Karpas-422 (cell line): Measurements from ENCODE around the gene CAPS2. TPM values are rescaled to one million over a fixed set of nuclear protein-coding genes. Genes with fewer than 3 reads are reported as not detected.

Experiments used
- DNase-seq: peaks from one replicate; pipeline ENCODE4 v3.0.0-alpha.2; 2015
- H2AFZ ChIP-seq: fragments of 200-600 bp; sonication (generic); 2 replicates; pipeline ENCODE4 v1.6.1; 2014; ENCODE audit warnings: antibody characterized with exemption, low read length, mixed read lengths
- H3K27ac ChIP-seq: fragments of 200-600 bp; sonication (generic); 2 replicates; pipeline ENCODE4 v1.5.1; 2014; ENCODE audit warnings: mild to moderate bottlenecking, low read length, moderate library complexity
- H3K27me3 ChIP-seq: fragments of 200-600 bp; sonication (generic); 2 replicates; pipeline ENCODE4 v1.6.1; 2014; ENCODE audit warnings: low read length, mixed read lengths
- H3K36me3 ChIP-seq: fragments of 200-600 bp; sonication (generic); 2 replicates; pipeline ENCODE4 v1.6.1; 2014; ENCODE audit warnings: low read length, mixed read lengths; ENCODE audit not compliant: insufficient read depth
- H3K4me1 ChIP-seq: fragments of 200-600 bp; sonication (generic); 2 replicates; pipeline ENCODE4 v1.6.1; 2014; ENCODE audit warnings: mild to moderate bottlenecking, low read length, mixed read lengths
- H3K4me2 ChIP-seq: fragments of 200-600 bp; sonication (generic); 2 replicates; pipeline ENCODE4 v1.6.1; 2014; ENCODE audit warnings: low read length, low read depth, mild to moderate bottlenecking; ENCODE audit not compliant: poor library complexity, severe bottlenecking
- H3K4me3 ChIP-seq: fragments of 200-600 bp; sonication (generic); 2 replicates; pipeline ENCODE4 v1.5.1; 2014; ENCODE audit warnings: mild to moderate bottlenecking, antibody characterized with exemption, low read length, mixed read lengths
- H3K79me2 ChIP-seq: fragments of 200-600 bp; sonication (generic); 2 replicates; pipeline ENCODE4 v1.6.1; 2014; ENCODE audit warnings: mild to moderate bottlenecking, low read length, mixed read lengths
- H3K9ac ChIP-seq: fragments of 200-600 bp; sonication (generic); 2 replicates; pipeline ENCODE4 v1.6.0; 2014; ENCODE audit warnings: low read length
- H3K9me2 ChIP-seq: fragments of 200-600 bp; sonication (generic), shearing (Covaris generic); replicated peaks from 2 replicates; pipeline ENCODE4 v1.6.0; 2014; ENCODE audit warnings: mild to moderate bottlenecking, low read length, moderate library complexity; ENCODE audit not compliant: insufficient read depth
- H3K9me3 ChIP-seq: fragments of 300-700, 200-600 bp; sonication (generic); 2 replicates; pipeline ENCODE4 v1.6.1; 2014; ENCODE audit warnings: low read length, mixed read lengths
- H4K20me1 ChIP-seq: fragments of 200-600 bp; sonication (generic); 2 replicates; pipeline ENCODE4 v1.6.1; 2014; ENCODE audit warnings: mild to moderate bottlenecking, antibody characterized with exemption, low read length, low read depth; ENCODE audit not compliant: insufficient read depth
- total RNA-seq: library from RNA; depleted of rRNA; stranded (reverse); fragments of >200 nt; shearing (Covaris generic); gene quantifications from 2 replicates; pipeline ENCODE4 v1.2.3, GENCODE V29; 2014; ENCODE audit warnings: low replicate concordance

CAPS2 gene
- total RNA-seq, 1 experiment from 2014 or later: 50.2 TPM

DNA sequence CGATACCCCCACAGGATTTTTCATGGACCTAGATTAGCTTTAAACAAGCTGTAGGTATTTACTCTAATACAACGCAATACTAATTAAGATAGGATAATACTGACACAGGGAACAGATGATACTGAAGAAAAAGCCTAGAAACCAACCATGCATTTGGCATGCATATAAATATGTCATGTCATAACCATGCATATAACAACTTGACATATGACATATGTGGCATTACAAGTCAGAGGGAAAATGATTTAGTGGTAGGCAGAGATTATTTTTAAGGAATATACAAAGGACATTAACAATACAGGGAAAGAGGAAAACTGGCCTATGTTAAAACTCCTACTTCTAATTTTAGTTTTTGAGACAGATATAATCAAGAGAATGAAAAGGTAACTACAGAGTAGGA is 27.9 kb downstream of the CAPS2 start:
- no peak overlapping the region for H3K27ac ChIP-seq
- no peaks in the 10 kb centered on the region for H3K27me3 ChIP-seq
- H2AFZ ChIP-seq: no peak overlapping the region
- H3K4me2 ChIP-seq: no peak overlapping the region
- H3K9ac ChIP-seq: no peak overlapping the region
- H3K79me2 ChIP-seq: no peaks in the 10 kb centered on the region
- no peak for DNase-seq
- H3K9me2 ChIP-seq: no peaks in the 10 kb centered on the region; the same call in 1 of the 2 replicates
- H3K36me3 ChIP-seq: no peaks in the 10 kb centered on the region
- no peaks in the 10 kb centered on the region for H3K9me3 ChIP-seq
- H4K20me1 ChIP-seq: no peaks in the 10 kb centered on the region
- H3K4me3 ChIP-seq: no peak overlapping the region
- no peaks in the 10 kb centered on the region for H3K4me1 ChIP-seq

DNA sequence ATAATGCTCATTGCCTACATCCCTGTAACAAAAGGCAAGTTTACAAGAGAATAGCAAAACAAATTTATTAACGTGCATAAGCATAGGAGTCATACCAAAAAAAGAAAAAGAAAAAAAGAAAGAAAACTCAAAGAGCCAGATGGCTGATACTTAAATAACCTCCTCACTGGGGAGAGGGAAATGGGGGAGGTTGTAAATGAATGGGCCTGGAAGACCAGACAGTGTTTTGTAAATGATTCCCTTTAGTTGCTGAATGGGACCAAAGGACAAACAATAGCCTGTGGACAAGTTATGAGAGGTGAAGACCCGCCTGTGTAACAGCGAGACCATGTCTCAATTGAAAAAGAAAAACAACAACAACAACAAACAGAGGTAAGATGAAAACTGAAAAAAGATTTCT is 35.3 kb downstream of the CAPS2 start:
- Histone ChIP-seq H3K4me3 (no peak overlapping the region), H3K27me3 (no peaks in the 10 kb centered on the region), H3K4me1 (no peaks in the 10 kb centered on the region), H3K9me2 (no peaks in the 10 kb centered on the region), H3K27ac (no peak overlapping the region), H3K79me2 (no peaks in the 10 kb centered on the region), H3K9ac (no peak overlapping the region), H3K36me3 (no peaks in the 10 kb centered on the region), H2AFZ (no peak overlapping the region), H3K9me3 (no peaks in the 10 kb centered on the region), H3K4me2 (no peak overlapping the region), H4K20me1 (no peaks in the 10 kb centered on the region)
- DNase-seq: no peak

DNA sequence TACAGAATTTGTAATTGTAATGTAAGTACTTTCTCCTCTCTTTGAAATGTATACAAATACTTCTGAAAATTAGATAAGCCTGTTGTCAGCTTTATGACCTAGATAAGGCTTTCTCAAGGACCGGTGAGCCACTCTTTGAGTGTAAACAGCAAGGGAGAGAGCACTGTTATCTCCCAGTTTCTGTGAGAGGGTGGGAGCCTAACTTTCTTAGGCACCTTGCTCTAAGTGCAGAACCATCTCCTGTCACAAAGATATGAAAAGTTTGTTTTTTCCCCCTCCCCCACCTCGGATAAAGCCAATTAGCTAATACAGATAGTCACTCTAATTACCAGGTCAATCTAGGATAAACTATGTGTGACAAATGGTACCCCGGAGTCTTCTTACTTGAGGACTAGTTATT is 35.8 kb downstream of the CAPS2 start:
- H2AFZ ChIP-seq: no peak overlapping the region
- H3K27ac ChIP-seq: no peak overlapping the region
- no peaks in the 10 kb centered on the region for H3K4me1 ChIP-seq
- no peaks in the 10 kb centered on the region for H3K9me3 ChIP-seq
- H3K9ac ChIP-seq: no peak overlapping the region
- no peak overlapping the region for H3K4me3 ChIP-seq
- no peaks in the 10 kb centered on the region for H4K20me1 ChIP-seq
- no peaks in the 10 kb centered on the region for H3K36me3 ChIP-seq
- no peaks in the 10 kb centered on the region for H3K79me2 ChIP-seq
- no peak for DNase-seq
- no peaks in the 10 kb centered on the region for H3K27me3 ChIP-seq
- H3K9me2 ChIP-seq: no peaks in the 10 kb centered on the region
- no peak overlapping the region for H3K4me2 ChIP-seq

DNA sequence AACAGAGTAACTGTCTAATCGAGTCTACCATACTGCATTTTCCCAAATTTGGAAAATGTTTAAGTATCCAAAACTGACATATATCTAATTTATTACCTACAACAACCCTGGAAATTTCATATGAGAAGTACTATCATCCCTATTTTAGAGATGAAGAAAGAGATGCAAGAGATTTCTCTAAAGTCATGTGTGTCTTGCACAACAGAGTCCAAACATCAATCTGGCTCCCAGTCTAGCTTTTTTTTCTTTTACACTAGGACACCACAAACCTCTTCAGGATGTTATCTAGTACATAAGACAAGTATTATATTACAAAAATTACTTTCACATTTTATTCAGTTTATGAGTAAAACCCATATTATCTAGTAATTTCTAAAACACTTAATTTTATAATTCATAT is 39.1 kb downstream of the CAPS2 start:
- no peak overlapping the region for H3K9ac ChIP-seq
- DNase-seq: no peak
- no peaks in the 10 kb centered on the region for H3K27me3 ChIP-seq
- no peaks in the 10 kb centered on the region for H4K20me1 ChIP-seq
- no peak overlapping the region for H2AFZ ChIP-seq
- no peaks in the 10 kb centered on the region for H3K79me2 ChIP-seq
- no peak overlapping the region for H3K4me3 ChIP-seq
- no peaks in the 10 kb centered on the region for H3K36me3 ChIP-seq
- no peaks in the 10 kb centered on the region for H3K9me2 ChIP-seq
- H3K4me1 ChIP-seq: no peaks in the 10 kb centered on the region
- no peak overlapping the region for H3K27ac ChIP-seq
- no peaks in the 10 kb centered on the region for H3K9me3 ChIP-seq
- no peak overlapping the region for H3K4me2 ChIP-seq

DNA sequence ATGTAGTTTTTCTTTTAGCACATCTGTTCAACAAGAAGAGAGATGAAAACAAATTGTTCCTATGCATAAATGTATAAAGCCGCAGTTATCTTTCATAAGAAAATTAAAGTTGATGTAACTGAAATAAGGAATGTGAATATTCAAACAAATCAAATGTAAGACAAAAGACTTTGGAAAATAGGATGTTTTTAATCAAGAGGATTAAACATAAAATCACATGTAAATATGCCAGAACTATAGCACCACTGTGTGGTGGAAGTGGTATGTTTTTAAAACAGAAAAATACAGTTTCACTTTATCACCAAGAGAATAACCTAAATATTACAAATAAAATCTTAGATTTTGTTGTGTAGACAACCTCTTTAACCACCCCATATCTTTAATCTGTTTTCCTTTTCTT is 40.4 kb downstream of the CAPS2 start:
- Histone ChIP-seq H3K27me3 (no peaks in the 10 kb centered on the region), H3K9ac (no peak overlapping the region), H3K36me3 (no peaks in the 10 kb centered on the region), H3K4me2 (no peak overlapping the region), H3K4me1 (no peaks in the 10 kb centered on the region), H3K4me3 (no peak overlapping the region), H3K27ac (no peak overlapping the region), H2AFZ (no peak overlapping the region), H4K20me1 (no peaks in the 10 kb centered on the region), H3K9me3 (no peaks in the 10 kb centered on the region), H3K79me2 (no peaks in the 10 kb centered on the region), H3K9me2 (no peaks in the 10 kb centered on the region)
- DNase-seq: peak; percentile 50

DNA sequence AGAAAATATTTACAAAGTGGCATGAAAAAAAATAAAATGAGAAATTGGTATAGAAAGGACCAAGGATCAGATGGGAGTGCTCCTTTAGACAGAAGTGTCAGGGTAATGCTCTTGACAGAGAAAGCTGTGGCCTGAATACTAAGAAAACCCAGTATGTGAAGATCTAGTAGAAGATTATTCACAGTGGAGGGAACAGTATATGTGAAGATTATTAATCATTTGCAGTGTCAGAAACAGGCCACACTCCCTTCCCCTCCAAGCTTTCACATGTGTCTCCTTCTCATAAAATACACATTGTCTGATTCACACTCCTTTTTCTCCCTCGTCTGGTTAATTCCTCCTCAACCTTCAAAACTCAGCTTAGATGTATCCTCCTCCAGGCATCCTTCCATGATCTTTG is 41.3 kb downstream of the CAPS2 start:
- Histone ChIP-seq H3K9me3 (no peaks in the 10 kb centered on the region), H3K27ac (no peak overlapping the region), H4K20me1 (no peaks in the 10 kb centered on the region), H3K27me3 (no peaks in the 10 kb centered on the region), H3K4me3 (no peak overlapping the region), H3K4me1 (no peaks in the 10 kb centered on the region), H3K9ac (no peak overlapping the region), H3K4me2 (no peak overlapping the region), H3K79me2 (no peaks in the 10 kb centered on the region), H3K36me3 (no peaks in the 10 kb centered on the region), H2AFZ (no peak overlapping the region), H3K9me2 (no peaks in the 10 kb centered on the region)
- no peak for DNase-seq

DNA sequence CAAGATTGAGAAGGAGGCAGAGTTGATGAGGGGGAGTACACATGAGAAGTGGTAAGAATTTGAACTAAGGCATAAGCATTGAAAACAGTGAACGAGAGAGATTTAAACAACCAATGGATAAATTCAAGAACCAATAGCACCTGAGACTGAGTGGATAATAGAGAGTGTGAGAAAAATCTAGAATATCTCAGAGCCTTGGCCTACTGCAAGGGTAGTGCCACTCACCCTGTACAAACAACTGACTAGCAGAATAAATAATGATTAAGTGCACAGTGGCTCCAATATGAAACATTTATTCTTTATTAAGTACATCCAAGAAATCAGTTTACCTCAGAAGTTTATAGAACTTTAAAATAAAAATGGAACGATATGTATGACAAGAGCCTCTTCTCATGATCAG is 54.4 kb downstream of the CAPS2 start:
- no peaks in the 10 kb centered on the region for H3K9me3 ChIP-seq
- no peak overlapping the region for H3K9ac ChIP-seq
- no peaks in the 10 kb centered on the region for H3K36me3 ChIP-seq
- no peaks in the 10 kb centered on the region for H4K20me1 ChIP-seq
- H3K4me3 ChIP-seq: no peak overlapping the region
- no peak overlapping the region for H3K27ac ChIP-seq
- H3K9me2 ChIP-seq: no peaks in the 10 kb centered on the region
- H3K4me2 ChIP-seq: no peak overlapping the region
- H3K4me1 ChIP-seq: no peaks in the 10 kb centered on the region
- H2AFZ ChIP-seq: no peak overlapping the region
- DNase-seq: no peak
- H3K79me2 ChIP-seq: no peaks in the 10 kb centered on the region
- H3K27me3 ChIP-seq: no peaks in the 10 kb centered on the region

DNA sequence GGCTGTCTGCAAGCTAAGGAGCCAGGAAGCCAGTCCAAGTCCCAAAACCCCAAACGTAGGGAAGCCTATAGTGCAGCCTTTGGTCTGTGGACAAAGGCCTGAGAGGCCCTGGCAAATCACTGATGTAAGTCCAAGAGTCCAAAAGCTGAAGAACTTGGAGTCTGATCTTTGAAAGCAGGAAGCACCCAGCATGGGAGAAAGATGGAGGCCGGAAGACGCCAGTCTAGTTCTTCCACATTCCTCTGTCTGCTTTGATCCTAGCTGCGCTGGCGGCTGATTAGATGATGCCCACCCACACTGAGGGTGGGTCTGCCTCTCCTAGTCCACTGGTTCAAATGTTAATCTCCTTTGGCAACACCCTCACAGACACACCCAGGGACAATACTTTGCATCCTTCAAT is 58.5 kb downstream of the CAPS2 start:
- Histone ChIP-seq H3K4me3 (no peak overlapping the region), H3K4me1 (no peaks in the 10 kb centered on the region), H2AFZ (no peak overlapping the region), H3K9ac (no peak overlapping the region), H3K9me2 (no peaks in the 10 kb centered on the region), H3K4me2 (no peak overlapping the region), H3K27me3 (no peaks in the 10 kb centered on the region), H3K27ac (no peak overlapping the region), H3K79me2 (no peaks in the 10 kb centered on the region), H3K36me3 (no peaks in the 10 kb centered on the region), H3K9me3 (no peaks in the 10 kb centered on the region), H4K20me1 (no peaks in the 10 kb centered on the region)
- DNase-seq: no peak

DNA sequence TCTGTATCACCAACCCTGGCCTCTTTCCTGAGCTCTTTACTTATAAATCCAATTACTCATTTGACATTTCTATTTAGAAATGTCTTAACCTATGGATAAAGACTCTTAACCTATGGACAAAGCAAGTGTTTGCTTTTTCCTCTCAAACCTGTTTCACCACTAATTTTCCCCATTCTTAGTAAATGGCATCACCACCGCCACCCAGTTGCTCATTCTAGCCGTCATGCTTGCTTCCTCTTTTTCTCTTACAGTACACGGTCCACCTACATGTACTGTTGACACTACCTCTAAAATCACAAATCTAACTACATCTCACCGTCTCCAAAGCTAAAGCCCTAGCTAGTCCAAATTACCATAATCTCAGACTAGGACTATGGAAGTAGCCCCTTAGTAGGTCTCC is 60.0 kb downstream of the CAPS2 start:
- Histone ChIP-seq H3K27ac (no peak overlapping the region), H4K20me1 (no peaks in the 10 kb centered on the region), H3K4me1 (no peaks in the 10 kb centered on the region)

More for the DNA sequence above, 60.0 kb downstream of the CAPS2 start:
- Histone ChIP-seq H3K9me3 (no peaks in the 10 kb centered on the region), H3K4me3 (no peak overlapping the region), H2AFZ (no peak overlapping the region), H3K36me3 (no peaks in the 10 kb centered on the region), H3K4me2 (no peak overlapping the region), H3K79me2 (no peaks in the 10 kb centered on the region), H3K9ac (no peak overlapping the region), H3K9me2 (no peaks in the 10 kb centered on the region), H3K27me3 (no peaks in the 10 kb centered on the region)
- DNase-seq: no peak
